A549 (cell line): ENCODE measurements around the gene CCDC159. TPM values are rescaled to one million over a fixed set of nuclear protein-coding genes. Genes with fewer than 3 reads are reported as not detected.

Experiments used
- ATAC-seq, 2 experiments: fragments of 200-7000 bp in 1 of 2; fragments of >200 bp in 1 of 2; cut with Nextera tagmentation in 1 of 2; cut with Tn5 transposase in 1 of 2; 3 replicates each; pipeline versions ENCODE4 v1.8.0 to v1.9.1; 2018 to 2020; ENCODE audit warnings: mild to moderate bottlenecking in 1 of 2, moderate library complexity in 1 of 2
- CTCF ChIA-PET: fragments of 300-600 bp; sonication (Branson Sonifier 250); formaldehyde crosslinking; extraction: SDS; loops from one replicate; lab custom pipeline; 2021; ENCODE audit warnings: antibody characterized with exemption, inconsistent platforms; lab: Yijun Ruan, JAX
- POLR2A ChIA-PET: fragments of 350-600 bp; formaldehyde crosslinking; extraction: SDS; loops from one replicate; lab custom pipeline; 2021; ENCODE audit warnings: antibody characterized with exemption, inconsistent platforms; lab: Yijun Ruan, JAX
- DNase-seq, 2 experiments: peaks; one replicate each; pipeline versions ENCODE4 v3.0.0 to v3.0.0-alpha.2; 2011 to 2016; ENCODE audit warnings: low read depth in 1 of 2, low spot score in 1 of 2
- FAIRE-seq: peaks from 2 replicates; lab custom pipeline; 2011; peaks lifted over from hg19 to GRCh38; lab: Jason Lieb, UNC
- H3K27ac ChIP-seq, 2 experiments: fragments of >200 bp; sonication (Bioruptor Twin); formaldehyde crosslinking; 3 replicates each; pipeline ENCODE4 v1.5.1; 2016 to 2017
- H3K4me1 ChIP-seq: fragments of >200 bp; sonication (Bioruptor Twin); formaldehyde crosslinking; 3 replicates; pipeline ENCODE4 v1.6.1; 2016
- H3K4me2 ChIP-seq: fragments of >200 bp; sonication (Bioruptor Twin); formaldehyde crosslinking; 3 replicates; pipeline ENCODE4 v1.6.1; 2016
- H3K4me3 ChIP-seq: fragments of >200 bp; sonication (Bioruptor Twin); formaldehyde crosslinking; 3 replicates; pipeline ENCODE4 v1.5.1; 2016
- H3K9me3 ChIP-seq: fragments of >200 bp; sonication (Bioruptor Twin); formaldehyde crosslinking; 3 replicates; pipeline ENCODE4 v1.6.1; 2016
- BHLHE40 ChIP-seq: IDR thresholded peaks from 2 replicates; pipeline ENCODE4 v1.6.1; 2012; ENCODE audit warnings: low read depth, low read length, inconsistent platforms
- CBX2 ChIP-seq: fragments of 200-600 bp; sonication (generic); IDR thresholded peaks from 2 replicates; pipeline ENCODE4 v1.6.1; 2016; ENCODE audit warnings: low read depth, mild to moderate bottlenecking, borderline replicate concordance
- CEBPB ChIP-seq, 2 experiments: fragments of >200 bp in 1 of 2; sonication (Bioruptor Twin) in 1 of 2; formaldehyde crosslinking in 1 of 2; IDR thresholded peaks; 2 replicates each; pipeline ENCODE4 v1.6.1; 2012 to 2016
- CHD4 ChIP-seq: fragments of 200-600 bp; sonication (generic); IDR thresholded peaks from 2 replicates; pipeline ENCODE4 v1.6.1; 2016; ENCODE audit warnings: antibody characterized with exemption, mild to moderate bottlenecking, borderline replicate concordance
- EHMT2 ChIP-seq: fragments of 200-600 bp; sonication (generic); IDR thresholded peaks from 2 replicates; pipeline ENCODE4 v1.6.1; 2016; ENCODE audit warnings: antibody characterized with exemption, low read depth, mild to moderate bottlenecking, moderate library complexity
- EP300 ChIP-seq, 2 experiments: fragments of >200 bp; sonication (Bioruptor Twin); formaldehyde crosslinking; IDR thresholded peaks; 2 replicates in 1 of 2; 3 replicates in 1 of 2; pipeline ENCODE4 v1.6.1; 2016 to 2017
- ESRRA ChIP-seq: fragments of 150-350 bp; IDR thresholded peaks from 2 replicates; pipeline ENCODE4 v1.6.1; 2014; ENCODE audit warnings: mild to moderate bottlenecking, low read length, borderline replicate concordance
- FOSB ChIP-seq: fragments of 250-450 bp; sonication (Bioruptor Pico); IDR thresholded peaks from 2 replicates; pipeline ENCODE4 v1.5.0; 2020; ENCODE audit warnings: mild to moderate bottlenecking, moderate library complexity
- GATA3 ChIP-seq: IDR thresholded peaks from 2 replicates; pipeline ENCODE4 v1.6.1; 2012; ENCODE audit warnings: borderline replicate concordance
- HDAC2 ChIP-seq: fragments of 200-600 bp; sonication (generic); IDR thresholded peaks from 2 replicates; pipeline ENCODE4 v1.6.1; 2016
- HOXB13 ChIP-seq: fragments of 250-450 bp; sonication (Bioruptor Pico); IDR thresholded peaks from 2 replicates; pipeline ENCODE4 v1.5.0; 2020; ENCODE audit warnings: low read depth, mild to moderate bottlenecking, moderate library complexity
- JUNB ChIP-seq: fragments of >200 bp; sonication (Bioruptor Twin); formaldehyde crosslinking; IDR thresholded peaks from 2 replicates; pipeline ENCODE4 v1.6.1; 2016
- KDM1A ChIP-seq: fragments of 200-600 bp; sonication (generic); IDR thresholded peaks from 2 replicates; pipeline ENCODE4 v1.6.1; 2016; ENCODE audit warnings: low read depth, mild to moderate bottlenecking
- MAZ ChIP-seq: fragments of 150-350 bp; IDR thresholded peaks from 2 replicates; pipeline ENCODE4 v1.6.1; 2014; ENCODE audit warnings: antibody characterized with exemption, low read depth, low read length, borderline replicate concordance
- MYC ChIP-seq: IDR thresholded peaks from 2 replicates; pipeline ENCODE4 v1.6.1; 2012; ENCODE audit warnings: mild to moderate bottlenecking, inconsistent platforms, low read length, improper control_type of control experiment, borderline replicate concordance
- NPAS2 ChIP-seq: fragments of 250-450 bp; sonication (Bioruptor Pico); IDR thresholded peaks from 2 replicates; pipeline ENCODE4 v1.8.0; 2022; ENCODE audit warnings: mild to moderate bottlenecking, moderate library complexity, borderline replicate concordance
- PHF8 ChIP-seq: fragments of 200-600 bp; sonication (generic); IDR thresholded peaks from 2 replicates; pipeline ENCODE4 v1.6.1; 2016; ENCODE audit warnings: low read depth, mild to moderate bottlenecking, antibody characterized with exemption, moderate library complexity, borderline replicate concordance
- RAD21 ChIP-seq, 2 experiments: fragments of >200 bp in 1 of 2; sonication (Bioruptor Twin) in 1 of 2; formaldehyde crosslinking in 1 of 2; IDR thresholded peaks in 1 of 2; conservative IDR thresholded peaks in 1 of 2; 2 replicates in 1 of 2; 3 replicates in 1 of 2; pipeline ENCODE4 v1.6.1; 2012 to 2018; ENCODE audit warnings: inconsistent platforms in 1 of 2
- RCOR1 ChIP-seq: fragments of 150-350 bp; IDR thresholded peaks from 2 replicates; pipeline ENCODE4 v1.6.1; 2014; ENCODE audit warnings: antibody characterized with exemption, low read length, low read depth
- RFX5 ChIP-seq: fragments of 450-650 bp; IDR thresholded peaks from 2 replicates; pipeline ENCODE4 v1.7.1; 2014; ENCODE audit warnings: antibody characterized with exemption, mild to moderate bottlenecking, moderate library complexity
- SMC3 ChIP-seq: fragments of >200 bp; sonication (Bioruptor Twin); formaldehyde crosslinking; IDR thresholded peaks from 3 replicates; pipeline ENCODE4 v1.6.1; 2018; ENCODE audit warnings: inconsistent platforms
- TFCP2L1 ChIP-seq: fragments of 250-450 bp; sonication (Bioruptor Pico); IDR thresholded peaks from 2 replicates; pipeline ENCODE4 v1.5.0; 2021; ENCODE audit warnings: mild to moderate bottlenecking
- WGBS: methylation state at CpG from one replicate; pipeline ENCODE4 v1.1.6; 2017; ENCODE audit errors: missing lambda C conversion rate; 5-methylcytosine and 5-hydroxymethylcytosine counted together
- polyA plus RNA-seq, 4 experiments: library from polyadenylated mRNA; depleted of rRNA in 3 of 4; stranded (reverse); fragments of >200 nt; fragmentation: RNase III in 1 of 4; extraction: RNeasy Plus Mini Kit Qiagen cat#74134 plus additional on column Dnase treatment in 1 of 4; gene quantifications; 2 replicates in 3 of 4; 3 replicates in 1 of 4; pipeline ENCODE4 v1.2.3, GENCODE V29; 2011 to 2017
- TF ChIP-seq, protein P1 (sequence below): fragments of 250-450 bp; sonication (Bioruptor Pico); IDR thresholded peaks from 2 replicates; pipeline ENCODE4 v1.5.0; 2020; ENCODE audit warnings: low read depth, mild to moderate bottlenecking, moderate library complexity
- TF ChIP-seq, protein P2 (sequence below): fragments of >200 bp; sonication (Bioruptor Twin); formaldehyde crosslinking; IDR thresholded peaks from 3 replicates; pipeline ENCODE4 v1.6.1; 2016
- TF ChIP-seq, protein P3 (sequence below): fragments of 250-450 bp; sonication (Bioruptor Pico); IDR thresholded peaks from 2 replicates; pipeline ENCODE4 v1.5.0; 2021; ENCODE audit warnings: mild to moderate bottlenecking, moderate library complexity, borderline replicate concordance

The CCDC159 gene
- polyA plus RNA-seq, 2 of the 4 experiments (the other 2 are of a cell fraction), result 8.4 to 11.3 TPM

DNA sequence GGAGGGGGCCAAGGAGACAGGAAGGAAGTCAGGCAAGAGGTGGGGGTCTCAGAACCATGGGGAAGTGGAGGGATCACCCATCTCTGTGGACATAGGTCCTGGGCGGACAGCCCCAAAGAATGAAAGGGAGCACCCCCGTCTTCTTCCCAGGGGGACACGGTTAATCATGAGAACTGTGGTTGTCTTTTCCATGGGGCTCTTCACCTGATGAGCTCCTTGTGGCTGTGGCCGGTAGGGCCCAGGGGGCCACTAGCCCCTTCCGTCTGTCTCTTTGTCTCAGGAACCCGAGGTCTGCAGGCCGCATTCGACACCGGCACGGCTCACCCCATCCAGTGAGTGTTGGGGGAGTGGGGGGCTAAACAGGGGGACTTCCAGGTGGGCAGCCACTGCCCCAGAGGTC, 17.6 kb downstream of the CCDC159 start:
- WGBS, result 89% methylated on average over 6 of the region's 10 CpGs
- Histone ChIP-seq H3K9me3 (no peaks in the 10 kb centered on the region), H3K4me2 (no peak overlapping the region), H3K4me3 (no peak overlapping the region), H3K4me1 (no peaks in the 10 kb centered on the region), H3K27ac (no peak overlapping the region)
- no peak for FAIRE-seq
- TF ChIP-seq, protein P1, sequence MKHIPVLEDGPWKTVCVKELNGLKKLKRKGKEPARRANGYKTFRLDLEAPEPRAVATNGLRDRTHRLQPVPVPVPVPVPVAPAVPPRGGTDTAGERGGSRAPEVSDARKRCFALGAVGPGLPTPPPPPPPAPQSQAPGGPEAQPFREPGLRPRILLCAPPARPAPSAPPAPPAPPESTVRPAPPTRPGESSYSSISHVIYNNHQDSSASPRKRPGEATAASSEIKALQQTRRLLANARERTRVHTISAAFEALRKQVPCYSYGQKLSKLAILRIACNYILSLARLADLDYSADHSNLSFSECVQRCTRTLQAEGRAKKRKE, result no peak
- TF ChIP-seq HDAC2, result no peak
- TF ChIP-seq MYC, result no peak
- no peak for TF ChIP-seq RCOR1
- TF ChIP-seq HOXB13 (CRISPR knock-in tag), result no peak
- no peak for TF ChIP-seq CEBPB (IDR thresholded peaks at IDR 0.05)
- TF ChIP-seq TFCP2L1 (CRISPR knock-in tag), result no peak
- DNase-seq, result no peak
- ChIA-PET POLR2A (interaction anchor here (2.8 kb wide), 1 partner anchor 11 kb away, joined by 13 read pairs; the partner anchor contains the start of gene SWSAP1), CTCF (interaction anchor here (1.0 to 1.6 kb wide), 3 partner anchors 12 to 19 kb away, joined by 3 to 4 read pairs (median 4); no protein-coding TSS in a partner anchor)
- no peak for ATAC-seq

DNA sequence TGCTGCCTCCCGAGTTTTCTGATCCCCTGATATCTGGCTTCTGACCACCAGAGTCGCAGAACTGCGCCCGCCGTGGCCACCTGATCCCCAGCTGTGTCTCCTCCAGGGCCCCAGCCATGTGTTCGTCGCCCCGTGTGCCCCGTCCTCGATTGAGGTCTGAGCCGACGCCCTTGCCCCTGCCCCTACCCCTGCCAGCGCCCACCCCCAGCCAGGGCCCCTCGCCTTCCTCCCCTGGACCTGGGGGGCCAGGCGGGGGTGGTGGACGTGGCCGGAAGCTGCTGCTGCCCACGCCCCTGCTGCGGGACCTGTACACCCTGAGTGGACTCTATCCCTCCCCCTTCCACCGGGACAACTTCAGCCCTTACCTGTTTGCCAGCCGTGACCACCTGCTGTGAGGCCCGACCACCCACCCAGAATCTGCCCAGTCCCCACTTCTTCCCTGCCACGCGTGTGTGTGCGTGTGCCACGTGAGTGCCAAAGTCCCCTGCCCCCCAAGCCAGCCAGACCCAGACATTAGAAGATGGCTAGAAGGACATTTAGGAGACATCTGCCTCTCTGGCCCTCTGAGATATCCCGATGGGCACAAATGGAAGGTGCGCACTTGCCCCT, 18.1 kb downstream of the CCDC159 start:
- no peak overlapping the region for H3K27ac ChIP-seq
- CTCF ChIA-PET, result interaction anchor here (1.0 to 1.6 kb wide), 3 partner anchors 12 to 18 kb away, joined by 3 to 4 read pairs (median 4); no protein-coding TSS in a partner anchor
- POLR2A ChIA-PET, result interaction anchor here (2.8 kb wide), 1 partner anchor 11 kb away, joined by 13 read pairs; the partner anchor contains the start of gene SWSAP1
- no peak overlapping the region for H3K4me3 ChIP-seq
- no peaks in the 10 kb centered on the region for H3K9me3 ChIP-seq
- WGBS, result 90% methylated on average over 21 of the region's 28 CpGs
- no peak for ATAC-seq
- DNase-seq, result no peak
- no peak overlapping the region for H3K4me2 ChIP-seq
- no peak for FAIRE-seq
- no peaks in the 10 kb centered on the region for H3K4me1 ChIP-seq
- no peak for TF ChIP-seq PHF8
- no peak for TF ChIP-seq EP300 (IDR thresholded peaks at IDR 0.05)
- no peak for TF ChIP-seq CBX2
- no peak for TF ChIP-seq RAD21 (conservative IDR thresholded peaks at IDR 0.05 in 1 of 2, IDR thresholded peaks at IDR 0.05 in 1 of 2)
- TF ChIP-seq SMC3, result no peak
- TF ChIP-seq, protein P2, sequence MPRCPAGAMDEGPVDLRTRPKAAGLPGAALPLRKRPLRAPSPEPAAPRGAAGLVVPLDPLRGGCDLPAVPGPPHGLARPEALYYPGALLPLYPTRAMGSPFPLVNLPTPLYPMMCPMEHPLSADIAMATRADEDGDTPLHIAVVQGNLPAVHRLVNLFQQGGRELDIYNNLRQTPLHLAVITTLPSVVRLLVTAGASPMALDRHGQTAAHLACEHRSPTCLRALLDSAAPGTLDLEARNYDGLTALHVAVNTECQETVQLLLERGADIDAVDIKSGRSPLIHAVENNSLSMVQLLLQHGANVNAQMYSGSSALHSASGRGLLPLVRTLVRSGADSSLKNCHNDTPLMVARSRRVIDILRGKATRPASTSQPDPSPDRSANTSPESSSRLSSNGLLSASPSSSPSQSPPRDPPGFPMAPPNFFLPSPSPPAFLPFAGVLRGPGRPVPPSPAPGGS, result no peak
- no peak for TF ChIP-seq TFCP2L1 (CRISPR knock-in tag)
- TF ChIP-seq CHD4, result no peak
- no peak for TF ChIP-seq KDM1A
- no peak for TF ChIP-seq EHMT2
- no peak for TF ChIP-seq ESRRA
- TF ChIP-seq, protein P3, sequence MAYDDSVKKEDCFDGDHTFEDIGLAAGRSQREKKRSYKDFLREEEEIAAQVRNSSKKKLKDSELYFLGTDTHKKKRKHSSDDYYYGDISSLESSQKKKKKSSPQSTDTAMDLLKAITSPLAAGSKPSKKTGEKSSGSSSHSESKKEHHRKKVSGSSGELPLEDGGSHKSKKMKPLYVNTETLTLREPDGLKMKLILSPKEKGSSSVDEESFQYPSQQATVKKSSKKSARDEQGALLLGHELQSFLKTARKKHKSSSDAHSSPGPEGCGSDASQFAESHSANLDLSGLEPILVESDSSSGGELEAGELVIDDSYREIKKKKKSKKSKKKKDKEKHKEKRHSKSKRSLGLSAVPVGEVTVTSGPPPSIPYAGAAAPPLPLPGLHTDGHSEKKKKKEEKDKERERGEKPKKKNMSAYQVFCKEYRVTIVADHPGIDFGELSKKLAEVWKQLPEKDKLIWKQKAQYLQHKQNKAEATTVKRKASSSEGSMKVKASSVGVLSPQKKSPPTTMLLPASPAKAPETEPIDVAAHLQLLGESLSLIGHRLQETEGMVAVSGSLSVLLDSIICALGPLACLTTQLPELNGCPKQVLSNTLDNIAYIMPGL (CRISPR knock-in tag), result no peak
- TF ChIP-seq GATA3, result no peak
- TF ChIP-seq MAZ, result no peak
- no peak for TF ChIP-seq NPAS2 (CRISPR knock-in tag)
- TF ChIP-seq FOSB (CRISPR knock-in tag), result no peak
- TF ChIP-seq JUNB, result no peak
- TF ChIP-seq RFX5, result no peak
- no peak for TF ChIP-seq BHLHE40
- TF ChIP-seq, all 56 proteins: peak for 0
